Measurements from ENCODE around the gene PNRC2.
A peak's percentile ranks its signal among the peaks of the same experiment; 100 is the strongest.
"Not testable (repeated sequence)": the region's sequence is repeated elsewhere in the genome, so short reads cannot be mapped to it uniquely, and the experiment has no call there.

The PNRC2 gene

DNA sequence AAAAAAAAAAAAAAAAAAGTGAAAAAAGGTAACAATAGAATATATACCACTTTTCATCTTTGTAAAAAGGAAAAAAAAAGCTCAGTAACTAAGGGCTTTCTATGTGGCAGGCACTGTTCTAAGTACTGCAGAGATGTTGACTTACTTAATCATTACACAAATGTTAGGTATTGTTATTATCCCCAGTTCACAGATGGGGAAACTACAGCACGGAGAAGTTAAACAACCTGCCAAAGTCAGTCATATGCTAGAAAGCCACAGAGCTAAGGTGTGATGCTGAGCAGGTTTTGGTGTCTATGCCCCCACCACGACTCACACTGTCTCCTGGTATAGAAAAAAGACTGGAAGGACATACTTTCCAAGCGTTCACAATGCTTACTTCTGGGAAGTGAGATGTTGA, 6.6 kb upstream of the PNRC2 start:
- DNase-seq (ENCODE audit: low read depth in 2 of 2) = no peak

DNA sequence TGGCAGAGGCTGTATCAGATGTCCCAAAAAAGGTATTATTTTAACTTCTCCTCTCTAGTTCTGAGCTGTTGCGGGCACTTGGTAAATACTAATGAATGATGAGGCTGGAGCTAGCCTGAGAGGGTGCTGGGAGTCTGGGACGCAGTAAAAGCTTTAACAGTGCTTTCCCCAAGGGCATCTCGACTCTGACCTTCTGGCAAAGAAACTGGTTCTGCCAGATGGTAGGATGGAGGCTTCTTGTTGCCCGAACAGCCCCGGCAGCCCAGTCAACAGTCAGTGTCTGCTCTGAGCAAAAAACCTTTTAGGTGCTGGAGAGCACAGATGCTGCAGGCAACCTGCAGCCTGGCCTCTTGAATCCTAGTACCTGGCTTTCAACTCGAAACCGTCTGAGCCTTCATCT, 2.5 kb upstream of the PNRC2 start:
- no peak for DNase-seq (ENCODE audit: low read depth in 2 of 2)

DNA sequence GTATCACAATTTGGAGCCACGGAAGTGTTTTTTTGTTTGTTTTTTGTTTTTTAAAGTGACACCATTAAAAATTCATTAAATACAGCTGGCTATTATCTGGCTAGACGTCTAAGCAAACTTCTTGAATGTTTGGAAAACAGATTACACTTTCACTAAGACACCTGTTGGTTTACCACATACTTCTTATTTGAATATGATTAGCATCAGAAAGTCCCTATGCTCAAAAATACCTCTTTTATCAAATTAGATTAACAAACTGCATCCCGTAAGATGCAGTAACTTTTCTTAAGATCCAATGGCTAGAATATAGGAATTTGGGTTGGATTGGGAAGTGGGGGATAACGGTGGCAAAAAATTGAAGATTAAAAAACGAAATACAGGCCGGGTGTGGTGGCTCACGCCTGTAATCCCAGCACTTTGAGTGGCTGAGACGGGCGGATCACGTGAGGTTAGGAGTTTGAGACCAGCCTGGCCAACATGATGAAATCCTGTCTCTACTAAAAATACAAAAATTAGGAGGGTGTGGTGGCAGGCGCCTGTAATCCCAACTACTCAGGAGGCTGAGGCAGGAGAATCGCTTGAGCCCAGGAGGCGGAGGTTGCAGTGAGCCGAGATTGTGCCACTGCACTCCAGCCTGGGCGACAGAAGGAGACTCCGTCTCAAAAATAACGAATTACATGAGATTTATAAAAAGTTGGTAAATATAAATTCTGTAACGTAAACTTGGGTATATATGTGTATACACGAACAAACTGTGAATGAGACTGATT, 1.4 kb upstream of the PNRC2 start:
- DNase-seq (ENCODE audit: low read depth in 2 of 2) = not testable (repeated sequence)

DNA sequence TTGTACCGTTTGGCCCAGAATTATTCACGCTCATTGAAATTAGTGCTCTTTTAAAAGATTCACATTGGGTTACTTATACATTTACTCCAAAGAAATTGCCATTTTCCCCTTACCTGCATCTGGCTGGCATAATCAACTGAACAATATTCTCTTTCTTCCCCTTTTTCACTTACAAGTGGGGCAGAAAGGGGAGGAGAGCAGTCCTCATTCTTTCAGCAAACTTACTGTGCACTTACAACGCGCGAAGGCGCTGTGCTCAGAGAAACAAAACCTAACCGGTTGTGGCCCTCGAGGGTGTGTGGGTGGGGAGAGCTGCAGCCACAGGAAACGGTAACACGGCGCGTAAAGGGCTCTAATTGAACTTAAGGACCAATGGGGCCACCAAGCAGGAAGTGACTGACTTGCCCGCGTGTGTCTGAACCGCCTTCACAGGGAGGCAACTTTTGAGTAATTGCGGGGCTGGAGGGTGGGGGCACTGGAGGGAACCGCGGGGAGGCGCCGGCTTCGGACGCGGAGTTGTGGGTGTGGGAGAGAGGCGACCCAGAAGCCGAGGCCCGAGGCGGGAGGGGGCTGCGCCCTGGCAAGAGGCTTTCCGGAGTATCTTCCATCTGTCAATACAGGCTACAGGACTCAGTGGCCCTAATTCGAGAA, 693 bp upstream of the PNRC2 start:
- DNase-seq (ENCODE audit: low read depth in 2 of 2) = peak; percentile 79 to 88

DNA sequence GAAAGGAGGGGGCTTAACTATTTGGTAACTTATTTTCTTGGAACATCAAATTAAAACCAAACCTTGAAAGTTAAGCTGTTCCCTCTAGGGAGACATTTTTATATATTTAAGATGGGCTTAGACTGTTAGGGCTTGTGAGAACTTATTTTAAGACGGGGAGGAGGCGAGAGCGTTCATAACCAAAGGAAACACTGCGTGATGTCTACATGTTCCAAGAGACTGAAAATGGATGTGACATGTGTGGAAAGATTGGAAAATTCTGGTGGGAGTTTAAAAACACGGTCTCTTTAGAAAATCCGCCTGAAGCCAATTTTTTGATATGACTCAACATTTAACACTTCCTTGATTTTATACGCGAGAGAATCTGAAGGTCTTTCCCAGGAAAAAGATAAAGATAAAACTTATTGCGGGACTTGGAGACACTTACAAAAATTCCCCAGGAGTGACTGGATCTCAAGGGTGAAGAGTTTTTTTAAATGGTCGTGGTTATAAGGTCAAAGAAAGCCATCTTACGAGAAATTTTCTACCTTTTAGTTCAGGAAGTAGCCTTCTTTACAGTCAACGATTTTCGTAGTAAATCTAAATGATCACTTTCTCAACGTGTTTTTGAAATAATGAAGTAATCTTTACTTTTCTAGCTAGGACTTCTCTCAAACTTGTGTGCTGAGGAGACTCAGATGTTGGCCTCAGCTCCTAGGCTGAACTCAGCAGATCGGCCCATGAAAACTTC, 828 bp downstream of the PNRC2 start:
- no peak for DNase-seq (ENCODE audit: low read depth in 2 of 2)

DNA sequence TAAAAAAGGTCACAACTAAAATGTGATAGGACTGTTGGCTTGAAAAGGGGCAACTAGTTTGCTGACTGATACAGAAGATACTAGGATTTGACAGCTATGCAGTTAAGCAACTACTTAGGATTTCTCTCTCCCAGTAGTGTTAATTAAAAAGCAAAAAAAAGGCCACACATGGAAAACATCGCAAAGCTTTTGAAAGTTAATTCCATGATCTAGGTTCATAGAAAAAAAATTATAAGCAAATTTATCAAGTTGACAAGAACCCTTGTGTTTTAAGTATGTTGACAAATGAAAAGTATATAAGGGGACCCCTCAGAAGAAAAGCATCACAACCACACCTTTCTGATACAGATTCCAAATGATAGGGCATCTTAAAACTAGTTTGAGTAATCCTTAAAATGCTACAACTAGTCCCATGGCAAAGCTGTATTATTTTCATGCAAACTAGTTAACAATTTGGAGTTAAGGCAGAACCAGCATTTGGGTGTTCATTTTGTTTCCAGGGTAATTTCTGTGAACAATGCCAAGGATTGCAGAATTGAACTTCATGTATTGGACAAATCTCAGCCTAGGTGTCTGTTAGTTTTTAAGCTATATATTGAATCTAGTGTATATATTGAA, 4.1 kb downstream of the PNRC2 start:
- DNase-seq (ENCODE audit: low read depth in 2 of 2) = no peak

DNA sequence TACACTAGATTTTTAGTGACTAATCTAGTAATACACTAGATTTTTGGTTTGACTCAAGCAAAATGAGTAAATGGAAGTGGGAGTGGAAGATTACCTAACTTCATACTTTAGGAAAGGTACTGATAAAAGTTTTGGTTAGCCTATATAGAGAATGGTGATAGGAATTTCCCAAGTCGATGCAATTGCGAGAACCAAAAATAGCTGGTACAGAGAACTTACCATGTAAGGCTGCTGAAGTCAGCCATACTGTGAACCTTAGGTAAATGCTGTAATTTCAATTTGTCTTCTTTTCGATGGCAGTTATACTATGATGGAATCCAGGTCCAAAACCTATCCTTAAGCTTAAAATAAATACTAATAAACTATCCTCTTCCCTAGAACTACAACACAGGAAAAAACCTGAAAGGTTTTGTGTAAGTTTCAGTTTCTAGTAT, 4.6 kb downstream of the PNRC2 start:
- no peak for DNase-seq (ENCODE audit: low read depth in 2 of 2)

DNA sequence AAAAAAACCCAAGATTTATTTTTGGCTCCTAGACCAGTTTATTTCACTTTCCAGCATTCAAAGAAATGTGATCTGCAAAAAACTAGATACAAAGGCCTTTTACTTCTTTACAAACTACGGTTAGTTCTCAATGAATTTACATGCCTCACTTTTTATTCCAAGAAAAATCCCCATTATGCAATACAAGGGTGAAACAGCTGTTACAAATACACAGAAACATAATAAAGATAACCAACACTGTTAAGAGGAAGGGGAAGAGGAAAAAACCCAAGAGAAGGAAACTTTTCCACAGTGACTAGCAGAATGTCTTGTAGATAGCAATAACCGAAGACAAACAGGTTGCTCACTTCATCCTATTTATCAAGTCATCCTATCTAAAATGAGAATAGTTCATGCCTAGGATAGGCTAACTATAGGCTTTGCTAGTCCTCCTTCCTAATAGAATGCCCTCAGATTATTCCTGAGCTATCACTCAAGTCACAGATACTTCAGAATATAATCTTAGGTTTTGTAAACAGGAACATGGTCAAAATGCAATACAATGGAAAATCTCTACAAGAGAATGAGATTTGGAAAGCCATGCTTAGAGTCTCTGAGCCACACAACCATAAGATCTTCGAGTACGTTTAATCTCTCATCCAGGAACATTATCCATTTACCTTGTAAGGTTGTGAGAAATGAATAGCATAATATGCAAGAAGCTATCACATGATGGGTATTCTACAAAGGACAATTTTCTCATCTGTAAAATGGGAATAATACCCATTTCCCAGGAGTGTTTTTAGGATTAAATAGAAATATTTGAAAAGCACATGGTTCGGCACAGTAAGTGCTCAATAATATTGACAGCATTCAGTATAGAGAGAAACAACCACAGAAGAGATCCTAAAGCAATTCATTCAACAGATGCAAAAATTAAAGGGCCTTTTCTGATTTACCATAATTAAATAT, 5.4 kb downstream of the PNRC2 start:
- DNase-seq (ENCODE audit: low read depth in 2 of 2) = no peak

DNA sequence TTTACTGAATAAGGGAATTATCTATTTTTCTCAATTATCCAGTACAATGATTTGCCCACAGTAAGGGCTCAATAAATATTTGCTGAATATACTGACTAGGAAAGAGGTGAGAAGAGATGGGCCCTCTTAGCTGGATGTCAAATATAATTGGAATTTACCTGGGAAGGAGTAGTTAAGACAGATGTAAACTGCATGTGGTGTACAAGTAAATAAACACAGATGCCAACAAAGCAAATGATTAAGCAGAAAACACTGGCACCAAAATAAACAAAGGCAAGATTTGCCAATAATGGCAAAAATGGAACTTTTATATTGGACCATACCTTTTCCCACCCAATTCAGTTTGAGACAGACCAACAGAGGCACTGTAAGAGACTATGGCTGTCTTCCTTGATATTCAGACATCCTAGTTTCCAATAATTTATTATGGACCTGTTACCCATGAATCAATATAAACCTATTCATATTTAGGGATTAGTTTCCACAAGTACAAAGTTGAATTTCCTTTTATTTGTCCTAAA, 7.4 kb downstream of the PNRC2 start:
- no peak for DNase-seq (ENCODE audit: low read depth in 2 of 2)

DNA sequence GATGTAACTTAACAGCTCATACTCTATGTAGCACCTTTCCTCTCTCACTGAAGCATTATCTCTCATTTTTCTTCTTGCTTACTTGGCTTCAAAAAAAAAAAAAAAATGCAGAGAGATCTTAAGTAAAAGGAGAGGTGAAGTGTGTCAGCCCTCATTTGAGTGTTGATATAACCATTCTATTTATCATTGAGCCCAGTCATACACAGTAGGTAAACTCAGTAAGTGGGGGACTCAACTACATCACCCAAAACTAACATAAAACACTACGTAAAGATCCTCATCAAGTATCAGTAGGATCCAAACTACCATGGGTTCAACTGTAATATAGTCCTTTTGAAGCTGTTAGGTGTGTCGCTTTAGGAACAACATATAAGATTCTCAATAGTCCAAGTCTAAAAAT, 8.2 kb downstream of the PNRC2 start:
- DNase-seq (ENCODE audit: low read depth in 2 of 2) = no peak

DNA sequence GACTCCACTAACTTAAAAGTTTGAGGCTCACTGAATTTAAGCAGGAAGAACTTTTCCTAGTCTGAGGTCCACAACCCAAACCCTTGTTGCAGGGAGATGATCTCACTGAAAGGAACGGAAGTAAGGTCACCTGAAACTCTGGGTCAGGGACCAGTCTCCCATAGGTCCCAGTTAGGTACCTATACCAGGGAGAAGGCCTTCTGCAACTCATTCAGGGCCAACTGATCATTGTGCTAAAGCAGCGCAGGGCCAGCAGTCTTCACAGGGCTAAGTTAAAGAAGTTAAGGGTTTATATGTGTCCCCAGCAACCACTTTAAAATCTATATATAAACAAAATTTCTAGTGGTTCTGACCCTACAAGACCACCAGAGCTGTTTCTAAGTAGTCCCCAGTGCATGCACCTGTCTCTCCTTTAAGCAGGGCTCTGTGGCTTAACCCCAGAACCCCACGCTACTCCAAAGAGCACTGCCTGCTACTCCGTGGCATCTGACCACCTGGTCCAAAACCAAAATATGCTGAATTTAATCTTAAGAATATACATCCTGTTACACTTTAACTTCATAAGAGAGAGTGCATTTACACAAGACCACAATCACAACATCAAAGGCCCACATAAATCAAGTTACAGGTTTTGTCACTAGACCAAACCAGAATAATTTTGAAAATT, 17.7 kb downstream of the PNRC2 start:
- DNase-seq (ENCODE audit: low read depth in 2 of 2) = no peak

DNA sequence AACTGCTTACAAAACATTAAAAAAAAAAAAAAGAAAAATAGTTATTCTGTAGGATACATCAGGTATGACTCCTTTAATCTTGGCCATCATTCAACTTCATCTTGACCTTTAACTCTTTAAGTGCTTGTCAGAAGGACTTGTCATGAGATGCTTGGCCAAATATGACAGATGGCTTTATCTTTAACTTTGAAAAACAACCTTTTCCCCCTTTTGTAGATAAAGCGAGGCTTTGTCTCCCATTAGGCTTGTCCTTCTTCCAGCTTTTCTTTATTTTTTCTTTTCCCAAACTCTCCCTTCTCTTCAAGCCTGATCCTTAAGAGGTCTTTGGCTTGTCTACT, 18.2 kb downstream of the PNRC2 start:
- DNase-seq (ENCODE audit: low read depth in 2 of 2) = no peak

DNA sequence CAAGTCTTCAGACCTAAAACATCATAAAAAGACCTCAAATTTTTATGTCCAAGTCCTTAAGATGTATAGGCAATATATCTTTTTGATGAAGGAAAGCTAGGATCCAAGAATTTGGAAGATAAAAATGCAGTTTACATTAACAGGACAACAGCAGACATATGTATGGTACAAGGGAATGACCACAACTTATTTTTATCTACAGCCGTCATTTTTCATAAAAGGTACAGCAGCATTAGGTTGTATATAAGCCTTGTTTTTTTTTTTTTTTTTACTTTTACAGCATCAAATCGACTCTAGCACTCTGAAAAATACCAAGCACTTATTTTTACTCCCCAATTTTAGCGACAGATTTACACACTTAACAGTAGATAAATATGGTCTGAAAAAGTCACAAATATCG, 19.2 kb downstream of the PNRC2 start:
- no peak for DNase-seq (ENCODE audit: low read depth in 2 of 2)

DNA sequence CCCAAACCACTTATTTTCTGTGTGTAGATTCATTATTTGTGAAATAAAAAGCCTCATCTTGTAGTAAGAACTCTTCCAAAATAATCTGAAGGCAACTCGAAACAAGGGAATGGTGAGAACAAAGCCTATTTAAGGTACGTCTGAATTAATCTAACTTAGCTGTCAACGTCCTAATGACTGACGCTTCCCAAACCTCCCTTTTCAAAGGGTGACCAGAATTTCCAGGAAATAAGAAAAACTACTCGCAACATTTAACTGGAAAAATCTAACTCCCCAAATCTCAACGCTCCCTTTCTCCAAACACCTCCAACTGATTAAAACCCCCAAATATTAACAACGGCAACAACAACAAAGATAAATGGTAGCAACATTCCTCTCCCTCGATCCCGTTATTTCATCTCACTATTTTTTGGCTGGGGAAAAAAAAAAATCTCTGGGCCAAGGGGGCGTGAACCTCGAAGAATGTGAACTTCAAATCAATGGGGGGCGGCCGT, 19.8 kb downstream of the PNRC2 start:
- no peak for DNase-seq (ENCODE audit: low read depth in 2 of 2)

DNA sequence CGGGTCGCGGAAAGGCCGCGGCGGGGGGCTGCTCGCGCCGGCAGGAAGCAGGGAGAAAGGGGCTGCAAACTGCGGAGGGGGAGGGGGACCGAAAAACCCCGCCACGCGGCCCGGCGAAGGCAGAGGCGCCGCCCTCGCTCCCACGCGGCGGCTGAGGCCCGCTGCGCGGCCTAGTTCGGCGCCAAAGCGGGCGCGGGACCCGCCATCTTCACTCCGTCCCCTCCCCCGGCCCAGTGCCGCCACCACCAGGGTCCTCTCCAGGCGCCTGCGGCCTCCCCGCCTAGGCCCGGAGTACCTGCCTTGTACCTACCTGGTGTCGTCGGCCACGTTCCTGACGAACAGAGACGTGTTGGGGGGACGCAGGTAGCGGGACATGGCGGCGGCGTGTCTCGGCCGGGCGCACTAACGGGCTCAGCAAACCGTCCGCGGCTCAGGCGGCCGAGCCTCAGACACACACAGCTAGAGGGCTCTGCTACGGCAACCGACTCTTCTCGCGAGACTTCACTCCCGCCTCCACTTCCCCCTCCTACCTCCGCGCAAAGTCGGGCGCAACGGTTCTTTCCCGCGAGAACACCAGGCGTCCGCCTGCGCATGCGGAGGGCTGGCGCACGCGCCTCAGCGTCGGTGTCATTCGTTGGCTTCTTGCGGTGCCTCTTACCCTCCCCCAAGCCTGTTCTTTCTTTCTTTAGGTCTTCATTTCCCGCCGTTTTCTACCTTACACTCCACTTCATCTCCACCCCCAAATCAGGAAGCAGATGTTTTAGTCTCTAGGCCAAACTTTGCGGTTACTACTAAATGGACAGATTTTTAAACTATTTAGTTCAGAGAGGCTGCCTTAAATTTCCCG, 20.5 kb downstream of the PNRC2 start, which contains the start of gene SRSF10:
TSS of gene SRSF10 (minus strand) at position 447 of the 847 bp plus-strand sequence. CDS start at position 375, 72 bp downstream.
- DNase-seq (ENCODE audit: low read depth in 2 of 2) = peak; percentile 94 to 96

DNA sequence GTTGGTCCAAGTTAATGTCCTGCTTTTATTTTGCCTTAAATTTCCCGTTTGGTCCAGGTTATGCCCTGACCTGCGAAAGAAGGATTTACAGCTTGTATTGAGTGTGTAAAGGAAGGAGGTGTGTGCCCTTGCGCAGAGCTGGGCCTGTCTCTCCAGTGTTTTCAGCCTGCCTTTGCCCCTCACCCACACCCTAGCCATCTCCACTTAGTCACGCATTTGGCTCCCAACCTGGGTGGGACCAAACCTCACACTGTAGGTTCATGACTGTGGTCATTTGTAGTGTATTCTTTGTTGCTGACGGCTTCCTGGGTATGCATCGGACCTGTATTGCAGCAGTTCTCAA, 21.1 kb downstream of the PNRC2 start:
- peak in 1 of 2 experiments; percentile 45 for DNase-seq (ENCODE audit: low read depth in 2 of 2)

DNA sequence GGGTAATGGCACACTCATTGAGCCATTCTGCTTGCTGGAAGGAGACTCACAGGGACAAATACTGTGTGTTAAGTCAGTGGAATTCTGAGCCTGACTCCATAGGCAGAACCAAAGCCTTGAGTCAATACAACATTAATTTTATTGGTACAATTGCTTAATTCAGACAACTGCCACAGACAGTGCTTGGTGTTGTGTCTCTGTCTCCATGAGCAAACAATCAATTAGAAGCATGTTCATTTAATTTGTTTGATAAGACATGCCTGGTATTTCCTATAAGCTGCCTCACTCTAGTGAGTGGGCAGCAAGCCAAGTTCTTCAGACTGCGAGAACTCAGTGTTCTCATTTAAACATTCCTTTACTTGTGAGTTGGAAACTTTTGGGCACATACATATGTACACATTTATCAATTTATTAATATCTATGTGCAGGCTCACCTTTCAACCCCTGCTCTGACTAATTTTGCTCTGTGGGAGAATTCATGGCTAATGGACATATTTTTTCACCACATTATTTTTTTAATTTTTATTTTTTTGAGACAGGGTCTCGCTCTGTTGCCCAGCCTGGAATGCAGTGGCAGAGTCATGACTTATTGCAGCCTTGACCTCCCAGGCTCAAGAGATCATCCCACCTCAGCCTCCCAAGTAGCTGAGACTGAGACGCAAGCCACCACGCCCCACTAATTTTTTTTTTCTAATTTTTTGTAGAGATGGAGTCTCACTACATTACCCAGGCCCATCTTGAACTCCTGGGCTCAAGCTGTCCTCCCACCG, 25.0 kb downstream of the PNRC2 start:
- no peak for DNase-seq (ENCODE audit: low read depth in 2 of 2)

DNA sequence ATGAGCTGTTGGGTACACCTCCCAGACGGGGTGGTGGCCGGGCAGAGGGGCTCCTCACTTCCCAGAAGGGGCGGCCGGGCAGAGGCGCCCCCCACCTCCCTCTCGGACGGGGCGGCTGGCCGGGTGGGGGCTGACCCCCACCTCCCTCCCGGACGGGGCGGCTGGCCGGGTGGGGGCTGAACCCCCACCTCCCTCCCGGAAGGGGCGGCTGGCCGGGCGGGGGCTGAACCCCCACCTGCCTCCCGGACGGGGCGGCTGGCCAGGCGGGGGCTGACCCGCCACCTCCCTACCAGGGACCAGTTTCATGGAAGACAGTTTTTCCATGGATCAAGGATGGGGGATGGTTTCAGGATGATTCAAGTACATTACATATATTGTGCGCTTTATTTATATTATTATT, 27.4 kb downstream of the PNRC2 start:
- not testable (repeated sequence) for DNase-seq (ENCODE audit: low read depth in 2 of 2)

DNA sequence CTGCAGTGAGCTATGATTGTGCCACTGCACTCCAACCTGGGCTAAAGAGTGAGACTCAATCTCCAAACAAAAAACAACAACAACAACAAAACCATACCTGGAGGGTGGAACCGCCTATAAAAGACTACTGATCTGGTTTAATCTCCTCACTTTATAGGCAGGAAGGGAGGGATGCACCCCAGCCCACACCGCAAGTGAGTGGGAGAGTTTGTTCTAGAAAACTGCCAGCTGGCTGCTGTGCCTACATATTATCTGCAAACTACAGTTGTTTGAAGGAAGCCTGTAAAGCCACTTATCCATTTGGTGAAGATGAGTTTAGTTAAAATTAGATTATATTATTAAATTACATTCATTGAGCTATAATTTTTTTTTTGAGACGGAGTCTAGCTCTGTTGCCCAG, 29.6 kb downstream of the PNRC2 start:
- DNase-seq (ENCODE audit: low read depth in 2 of 2) = no peak
